ENCODE data around the gene ADARB2.

- TF ChIP-seq CTCF (IDR thresholded peaks at IDR 0.05), result no peak
- no peak for TF ChIP-seq POLR2A (IDR thresholded peaks at IDR 0.05)
Measured at GRCh38 chr10:1372212-1372611, 365.1 kb downstream of the ADARB2 start.

Data from suprapubic skin (tissue), 3 donors.